Lower leg skin (tissue), 4 donors: ENCODE data around the gene DYNC1I1. TPM values are rescaled to one million over a fixed set of nuclear protein-coding genes. Genes with fewer than 3 reads are reported as not detected.

Source experiments
- DNase-seq, 2 donors: peaks; one replicate each; pipeline ENCODE4 v3.0.0-alpha.2; 2019; ENCODE audit warnings: low spot score in 2 of 2
- H3K4me3 ChIP-seq: fragments of 200-600 bp; sonication (generic); 2 replicates; pipeline ENCODE4 v1.5.1; 2017; ENCODE audit warnings: mild to moderate bottlenecking, low read depth; ENCODE audit not compliant: poor library complexity, severe bottlenecking
- CTCF ChIP-seq, 3 donors: fragments of 450-650 bp; IDR thresholded peaks; one replicate each; pipeline ENCODE4 v1.5.1; 2016; ENCODE audit warnings: antibody characterized with exemption in 3 of 3, mild to moderate bottlenecking in 3 of 3, moderate library complexity in 2 of 3
- POLR2A ChIP-seq, 2 donors: fragments of 450-650 bp; IDR thresholded peaks; one replicate each; pipeline ENCODE4 v1.6.1; 2016 to 2017; ENCODE audit warnings: antibody characterized with exemption in 2 of 2, mild to moderate bottlenecking in 1 of 2, moderate library complexity in 1 of 2
- WGBS, 2 donors: methylation state at CpG; one replicate each; pipeline ENCODE4 v1.1.5; 2018; 5-methylcytosine and 5-hydroxymethylcytosine counted together
- intact Hi-C: fragments of 100-400 bp; cut with DNase I; formaldehyde crosslinking; loops from one replicate; pipeline ENCODE4 v1.15.0; 2023; ENCODE audit warnings: low total_unique reads
- total RNA-seq, 4 donors: library from RNA; depleted of rRNA; stranded (reverse); fragments of >200 nt; gene quantifications; one replicate each; pipeline ENCODE4 v1.1.0, GENCODE V29; 2016

The DYNC1I1 gene
- total RNA-seq, 4 donors from 2014 or later, result 0.97 to 7.6 (median 3.7) TPM

- intact Hi-C loops, result no loop called here
- no peak for TF ChIP-seq CTCF (IDR thresholded peaks at IDR 0.05)
- no peak for TF ChIP-seq POLR2A (IDR thresholded peaks at IDR 0.05)
- WGBS, 2 donors, result 36 to 45% methylated on average over 3 of the region's 3 CpGs
- no peak for DNase-seq
- H3K4me3 ChIP-seq, result no peak overlapping the region
Observed at GRCh38 chr7:95758187-95758586, 14.2 kb upstream of the DYNC1I1 start.

- no peak for DNase-seq
- WGBS, 2 donors, result 90 to 94% methylated on average over 2 of the region's 2 CpGs
- H3K4me3 ChIP-seq, result no peak overlapping the region
- intact Hi-C loops, result no loop called here
- TF ChIP-seq POLR2A (IDR thresholded peaks at IDR 0.05) (no peak), CTCF (IDR thresholded peaks at IDR 0.05) (no peak)
Observed at GRCh38 chr7:95766086-95766485, 6.3 kb upstream of the DYNC1I1 start.

GRCh38 chr7:95766657-95767056 lies 5.7 kb upstream of the DYNC1I1 start:
- 92 to 95% methylated on average over 1 of the region's 1 CpG for WGBS, 2 donors
- no peak for TF ChIP-seq POLR2A (IDR thresholded peaks at IDR 0.05)
- no peak for TF ChIP-seq CTCF (IDR thresholded peaks at IDR 0.05)
- intact Hi-C loops, result no loop called here
- no peak overlapping the region for H3K4me3 ChIP-seq
- DNase-seq, result no peak

DNA sequence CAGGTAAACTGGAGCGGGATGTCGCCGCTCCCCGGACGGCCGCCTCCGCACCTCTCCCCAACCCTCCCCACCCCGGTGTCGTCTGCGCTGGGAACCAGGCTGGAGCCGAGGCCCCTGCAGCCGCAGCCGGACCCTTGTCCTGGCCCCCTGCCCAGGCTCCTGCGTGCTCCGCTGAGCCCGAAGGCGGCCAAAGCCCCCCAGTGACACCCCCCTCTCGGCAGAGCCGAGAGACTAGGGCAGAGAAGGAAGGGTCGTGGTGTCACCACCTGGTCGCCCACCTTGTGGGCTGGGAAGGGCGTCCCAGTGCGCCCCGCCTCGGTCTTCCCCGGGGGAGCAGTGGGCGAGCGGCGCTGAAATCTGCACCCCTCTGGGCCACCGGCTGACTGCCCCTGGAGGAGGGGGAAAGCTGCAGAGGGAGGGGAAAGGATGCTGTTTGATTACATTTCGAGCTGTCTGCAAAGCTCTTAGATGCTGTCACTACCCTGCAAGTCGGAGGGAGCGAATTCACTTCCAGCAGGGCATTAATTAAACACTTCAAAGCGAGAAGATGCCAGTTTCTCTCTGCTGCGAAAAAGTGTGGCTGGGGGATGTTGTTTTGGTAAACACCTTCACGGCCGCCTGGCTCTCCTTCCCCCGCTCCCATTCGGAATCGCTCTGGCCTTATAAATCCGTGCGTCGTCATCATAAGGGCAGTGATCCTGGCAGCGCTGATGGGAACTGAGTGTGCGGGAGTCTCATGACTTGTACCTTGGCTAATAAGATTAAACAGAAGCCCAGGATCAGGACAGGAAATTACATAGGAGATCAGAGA lies 622 bp downstream of the DYNC1I1 start:
- intact Hi-C loops, result no loop called here
- no peak for TF ChIP-seq POLR2A (IDR thresholded peaks at IDR 0.05)
- H3K4me3 ChIP-seq, result peak overlapping the region; percentile 19
- WGBS, 2 donors, result 9 to 20% methylated on average over 34 to 40 of the region's 45 CpGs
- no peak for DNase-seq

DNA sequence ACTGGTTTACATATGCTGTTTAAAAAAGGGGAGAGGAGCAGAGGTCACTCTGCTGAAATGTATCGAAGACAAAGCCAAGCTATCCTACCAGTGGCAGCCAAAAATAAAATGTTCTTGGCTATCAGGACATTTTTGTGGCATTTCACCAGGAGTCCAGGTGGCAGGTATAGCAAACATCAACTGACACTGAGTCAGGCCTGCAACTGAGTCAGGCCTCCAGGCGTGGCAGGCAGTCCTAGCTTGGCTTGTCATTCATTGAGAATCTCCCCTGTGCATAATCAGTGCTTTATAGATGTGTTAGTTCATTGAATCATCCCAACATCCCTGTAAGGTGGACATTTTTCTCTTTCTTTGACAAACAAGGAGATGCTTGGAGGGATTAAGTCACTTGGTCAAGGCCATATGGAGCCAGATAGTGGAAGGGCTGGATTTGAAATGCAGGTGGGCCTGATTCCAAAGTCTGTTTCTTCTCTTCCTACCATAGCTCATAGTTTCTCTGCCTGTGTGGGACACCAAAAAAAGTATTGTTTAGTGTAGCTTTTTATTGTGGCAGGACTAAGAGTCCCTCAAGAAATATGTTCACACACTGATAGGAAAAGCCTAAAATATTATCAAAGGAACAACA lies 4.3 kb downstream of the DYNC1I1 start:
- WGBS, 2 donors, result 74 to 87% methylated on average over 2 of the region's 2 CpGs
- no peak overlapping the region for H3K4me3 ChIP-seq
- DNase-seq, result no peak
- intact Hi-C loops, result no loop called here
- TF ChIP-seq CTCF (IDR thresholded peaks at IDR 0.05), result no peak
- TF ChIP-seq POLR2A (IDR thresholded peaks at IDR 0.05), result no peak

GRCh38 chr7:95777269-95777668 lies 4.9 kb downstream of the DYNC1I1 start:
- no peak overlapping the region for H3K4me3 ChIP-seq
- intact Hi-C loops, result no loop called here
- no peak for TF ChIP-seq POLR2A (IDR thresholded peaks at IDR 0.05)
- WGBS, 2 donors, result 89 to 90% methylated on average over 7 of the region's 7 CpGs
- DNase-seq, result no peak
